ENCODE measurements around the gene ANTXR1.

Gene ANTXR1

GRCh38 chr2:69067866-69068265 is 54.9 kb downstream of the ANTXR1 start:
- no peaks in the 10 kb centered on the region for H3K36me3 Mint-ChIP-seq
- peaks cover 9% of the 10 kb centered on the region for H3K9me3 Mint-ChIP-seq
- peaks cover 11% of the 10 kb centered on the region for H3K27me3 Mint-ChIP-seq
- no peak overlapping the region for H3K27ac Mint-ChIP-seq
- no peak overlapping the region for H3K4me3 Mint-ChIP-seq
- no peaks in the 10 kb centered on the region for H3K4me1 Mint-ChIP-seq

- H3K4me1 Mint-ChIP-seq = no peaks in the 10 kb centered on the region
- no peak overlapping the region for H3K4me3 Mint-ChIP-seq
- H3K9me3 Mint-ChIP-seq = no peaks in the 10 kb centered on the region
- H3K27ac Mint-ChIP-seq = no peak overlapping the region
- peaks cover 8% of the 10 kb centered on the region for H3K27me3 Mint-ChIP-seq
- H3K36me3 Mint-ChIP-seq = no peaks in the 10 kb centered on the region
Measured at GRCh38 chr2:69070969-69071368, 58.0 kb downstream of the ANTXR1 start.

GRCh38 chr2:69073928-69074570 is 61.1 kb downstream of the ANTXR1 start:
- no peaks in the 10 kb centered on the region for H3K4me1 Mint-ChIP-seq
- no peaks in the 10 kb centered on the region for H3K9me3 Mint-ChIP-seq
- no peak overlapping the region for H3K4me3 Mint-ChIP-seq
- H3K36me3 Mint-ChIP-seq = no peaks in the 10 kb centered on the region
- no peak overlapping the region for H3K27ac Mint-ChIP-seq
- no peaks in the 10 kb centered on the region for H3K27me3 Mint-ChIP-seq

- Mint-ChIP-seq H3K27me3 (no peaks in the 10 kb centered on the region), H3K4me3 (no peak overlapping the region), H3K27ac (no peak overlapping the region), H3K9me3 (no peaks in the 10 kb centered on the region), H3K36me3 (no peaks in the 10 kb centered on the region), H3K4me1 (no peaks in the 10 kb centered on the region)
Measured at GRCh38 chr2:69074918-69075317, 61.9 kb downstream of the ANTXR1 start.

- no peaks in the 10 kb centered on the region for H3K4me1 Mint-ChIP-seq
- no peaks in the 10 kb centered on the region for H3K9me3 Mint-ChIP-seq
- H3K36me3 Mint-ChIP-seq = no peaks in the 10 kb centered on the region
- H3K4me3 Mint-ChIP-seq = no peak overlapping the region
- H3K27ac Mint-ChIP-seq = no peak overlapping the region
- no peaks in the 10 kb centered on the region for H3K27me3 Mint-ChIP-seq
Measured at GRCh38 chr2:69075486-69075885, 62.5 kb downstream of the ANTXR1 start.

- Mint-ChIP-seq H3K4me1 (no peaks in the 10 kb centered on the region), H3K9me3 (no peaks in the 10 kb centered on the region), H3K27me3 (peaks cover 1% of the 10 kb centered on the region), H3K4me3 (no peak overlapping the region), H3K27ac (no peak overlapping the region), H3K36me3 (no peaks in the 10 kb centered on the region)
Measured at GRCh38 chr2:69076601-69077000, 63.6 kb downstream of the ANTXR1 start.

GRCh38 chr2:69077252-69077950 is 64.4 kb downstream of the ANTXR1 start:
- H3K9me3 Mint-ChIP-seq = no peaks in the 10 kb centered on the region
- no peaks in the 10 kb centered on the region for H3K4me1 Mint-ChIP-seq
- no peak overlapping the region for H3K4me3 Mint-ChIP-seq
- H3K27me3 Mint-ChIP-seq = peaks cover 4% of the 10 kb centered on the region
- H3K27ac Mint-ChIP-seq = no peak overlapping the region
- no peaks in the 10 kb centered on the region for H3K36me3 Mint-ChIP-seq

- peaks cover 9% of the 10 kb centered on the region for H3K27me3 Mint-ChIP-seq
- H3K27ac Mint-ChIP-seq = no peak overlapping the region
- H3K9me3 Mint-ChIP-seq = no peaks in the 10 kb centered on the region
Measured at GRCh38 chr2:69080071-69080470, 67.1 kb downstream of the ANTXR1 start.

GRCh38 chr2:69081001-69081580 is 68.1 kb downstream of the ANTXR1 start:
- Mint-ChIP-seq H3K4me3 (no peak overlapping the region), H3K36me3 (no peaks in the 10 kb centered on the region), H3K27me3 (peaks cover 9% of the 10 kb centered on the region), H3K4me1 (no peaks in the 10 kb centered on the region), H3K9me3 (no peaks in the 10 kb centered on the region), H3K27ac (no peak overlapping the region)

More at GRCh38 chr2:69080071-69080470, 67.1 kb downstream of the ANTXR1 start:
- no peak overlapping the region for H3K4me3 Mint-ChIP-seq
- H3K4me1 Mint-ChIP-seq = no peaks in the 10 kb centered on the region
- H3K36me3 Mint-ChIP-seq = no peaks in the 10 kb centered on the region

GRCh38 chr2:69081757-69082156 is 68.8 kb downstream of the ANTXR1 start:
- Mint-ChIP-seq H3K36me3 (no peaks in the 10 kb centered on the region), H3K27ac (no peak overlapping the region), H3K4me3 (no peak overlapping the region), H3K27me3 (peaks cover 12% of the 10 kb centered on the region), H3K9me3 (no peaks in the 10 kb centered on the region), H3K4me1 (no peaks in the 10 kb centered on the region)

- Mint-ChIP-seq H3K9me3 (no peaks in the 10 kb centered on the region), H3K27ac (no peak overlapping the region), H3K36me3 (no peaks in the 10 kb centered on the region), H3K4me1 (no peaks in the 10 kb centered on the region), H3K4me3 (no peak overlapping the region), H3K27me3 (peaks cover 14% of the 10 kb centered on the region)
Measured at GRCh38 chr2:69082430-69082997, 69.5 kb downstream of the ANTXR1 start.

GRCh38 chr2:69083235-69083748 is 70.3 kb downstream of the ANTXR1 start:
- peaks cover 14% of the 10 kb centered on the region for H3K27me3 Mint-ChIP-seq
- no peak overlapping the region for H3K27ac Mint-ChIP-seq
- no peaks in the 10 kb centered on the region for H3K9me3 Mint-ChIP-seq
- no peak overlapping the region for H3K4me3 Mint-ChIP-seq
- no peaks in the 10 kb centered on the region for H3K4me1 Mint-ChIP-seq
- H3K36me3 Mint-ChIP-seq = no peaks in the 10 kb centered on the region

- H3K36me3 Mint-ChIP-seq = no peaks in the 10 kb centered on the region
- no peak overlapping the region for H3K27ac Mint-ChIP-seq
- no peaks in the 10 kb centered on the region for H3K4me1 Mint-ChIP-seq
- no peaks in the 10 kb centered on the region for H3K9me3 Mint-ChIP-seq
- peaks cover 18% of the 10 kb centered on the region for H3K27me3 Mint-ChIP-seq
- no peak overlapping the region for H3K4me3 Mint-ChIP-seq
Measured at GRCh38 chr2:69084492-69084891, 71.5 kb downstream of the ANTXR1 start.

- Mint-ChIP-seq H3K27ac (no peak overlapping the region), H3K4me1 (no peaks in the 10 kb centered on the region), H3K27me3 (peaks cover 25% of the 10 kb centered on the region), H3K36me3 (no peaks in the 10 kb centered on the region), H3K4me3 (no peak overlapping the region), H3K9me3 (no peaks in the 10 kb centered on the region)
Measured at GRCh38 chr2:69086466-69086865, 73.5 kb downstream of the ANTXR1 start.

GRCh38 chr2:69087211-69087911 is 74.4 kb downstream of the ANTXR1 start:
- no peaks in the 10 kb centered on the region for H3K36me3 Mint-ChIP-seq
- H3K27ac Mint-ChIP-seq = no peak overlapping the region
- H3K4me1 Mint-ChIP-seq = no peaks in the 10 kb centered on the region
- no peaks in the 10 kb centered on the region for H3K9me3 Mint-ChIP-seq
- H3K27me3 Mint-ChIP-seq = peaks cover 21% of the 10 kb centered on the region
- no peak overlapping the region for H3K4me3 Mint-ChIP-seq

All from activated naive CD4-positive, alpha-beta T cell treated with anti-CD3 and anti-CD28 coated beads, Interleukin-2, amount 50 U/mL, for 24 hours (primary cell).